Measurements from ENCODE around the gene EPB41L2. TPM values are rescaled to one million over a fixed set of nuclear protein-coding genes. Genes with fewer than 3 reads are reported as not detected.

The EPB41L2 gene
- total RNA-seq, 1 donor from 2014 or later = 66.3 TPM

DNA sequence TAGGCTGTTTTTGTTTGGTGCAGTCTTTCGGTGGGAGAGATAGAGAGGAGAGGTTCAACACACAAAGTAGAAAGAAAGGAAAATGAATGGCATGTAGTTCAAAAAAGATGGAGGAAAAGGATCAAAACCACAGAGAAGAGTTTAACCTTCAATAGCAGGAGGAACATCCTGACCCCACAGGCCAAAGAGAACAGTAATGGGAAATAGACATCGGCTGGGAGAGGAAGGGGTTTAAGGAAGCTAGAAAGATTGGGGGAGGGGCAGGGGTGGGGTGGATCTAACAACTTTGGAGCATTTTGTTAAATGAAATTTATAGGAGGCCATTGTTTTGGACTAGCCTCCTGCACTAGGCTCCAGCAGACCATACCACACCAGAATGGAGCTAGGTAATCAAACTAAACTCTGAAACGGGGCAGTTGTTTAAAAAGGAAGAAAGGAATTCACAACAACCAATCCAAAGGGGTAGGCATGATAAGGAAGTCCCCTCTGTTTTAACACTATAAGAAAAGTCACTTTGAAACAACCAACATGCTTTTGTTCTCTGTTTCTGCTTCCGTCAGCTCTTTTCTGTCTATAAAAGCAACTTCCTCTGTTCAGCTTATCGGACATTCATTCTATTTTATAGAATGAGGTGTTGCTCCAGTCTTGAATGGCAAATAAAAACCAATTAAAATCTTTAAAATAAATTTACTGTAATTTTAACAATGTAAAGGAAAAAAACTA lies 82.6 kb downstream of the EPB41L2 start:
- Mint-ChIP-seq H3K27ac (peak overlapping the region; percentile 39), H3K36me3 (no peaks in the 10 kb centered on the region), H3K4me1 (peaks cover 7% of the 10 kb centered on the region)

GRCh38 chr6:130978660-130979396 lies 84.2 kb downstream of the EPB41L2 start:
- Mint-ChIP-seq H3K9me3 (peaks cover 2% of the 10 kb centered on the region), H3K4me1 (peaks cover 7% of the 10 kb centered on the region), H3K36me3 (no peaks in the 10 kb centered on the region), H3K27ac (no peak overlapping the region), H3K4me3 (no peak overlapping the region), H3K27me3 (ENCODE audit: low read depth) (no peaks in the 10 kb centered on the region)
- DNase-seq (ENCODE audit: low spot score in 2 of 2, unreplicated experiment in 2 of 2) = no peak
- no peak for TF ChIP-seq CTCF (IDR thresholded peaks at IDR 0.05; ENCODE audit: unreplicated experiment)

More for the DNA sequence above, 82.6 kb downstream of the EPB41L2 start:
- Mint-ChIP-seq H3K27me3 (ENCODE audit: low read depth) (no peaks in the 10 kb centered on the region), H3K4me3 (no peak overlapping the region), H3K9me3 (peaks cover 3% of the 10 kb centered on the region)
- no peak for DNase-seq (ENCODE audit: low spot score in 2 of 2, unreplicated experiment in 2 of 2)
- no peak for TF ChIP-seq CTCF (IDR thresholded peaks at IDR 0.05; ENCODE audit: unreplicated experiment)

GRCh38 chr6:130978180-130978579 lies 84.9 kb downstream of the EPB41L2 start:
- Mint-ChIP-seq H3K4me1 (peaks cover 7% of the 10 kb centered on the region), H3K4me3 (no peak overlapping the region), H3K9me3 (peaks cover 6% of the 10 kb centered on the region), H3K36me3 (no peaks in the 10 kb centered on the region), H3K27ac (no peak overlapping the region), H3K27me3 (ENCODE audit: low read depth) (no peaks in the 10 kb centered on the region)
- TF ChIP-seq CTCF (IDR thresholded peaks at IDR 0.05; ENCODE audit: unreplicated experiment) = no peak
- no peak for DNase-seq (ENCODE audit: low spot score in 2 of 2, unreplicated experiment in 2 of 2)

DNA sequence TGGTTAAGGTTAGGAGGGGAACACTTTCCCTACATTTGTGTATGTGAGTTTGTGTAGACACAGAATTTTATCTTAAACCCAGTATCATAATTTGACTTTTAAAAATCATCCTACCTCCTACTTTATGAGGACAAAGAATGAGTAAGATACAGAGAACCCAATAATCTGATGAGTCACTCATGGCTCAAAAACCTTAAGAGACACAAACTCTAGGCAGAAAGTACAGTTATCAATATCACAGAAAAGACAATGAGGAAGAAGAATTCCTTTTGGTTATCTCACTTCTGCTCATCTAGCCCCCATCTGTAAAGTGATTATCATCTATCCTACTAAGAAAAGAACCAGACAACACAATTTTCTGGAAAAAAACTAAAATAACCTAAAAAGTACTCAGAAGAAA lies 87.7 kb downstream of the EPB41L2 start:
- H3K4me3 Mint-ChIP-seq = no peak overlapping the region
- DNase-seq (ENCODE audit: low spot score in 2 of 2, unreplicated experiment in 2 of 2) = no peak
- TF ChIP-seq CTCF (IDR thresholded peaks at IDR 0.05; ENCODE audit: unreplicated experiment) = no peak
- H3K27ac Mint-ChIP-seq = no peak overlapping the region
- H3K27me3 Mint-ChIP-seq (ENCODE audit: low read depth) = no peaks in the 10 kb centered on the region
- H3K9me3 Mint-ChIP-seq = peaks cover 6% of the 10 kb centered on the region
- H3K36me3 Mint-ChIP-seq = no peaks in the 10 kb centered on the region
- peaks cover 3% of the 10 kb centered on the region for H3K4me1 Mint-ChIP-seq

DNA sequence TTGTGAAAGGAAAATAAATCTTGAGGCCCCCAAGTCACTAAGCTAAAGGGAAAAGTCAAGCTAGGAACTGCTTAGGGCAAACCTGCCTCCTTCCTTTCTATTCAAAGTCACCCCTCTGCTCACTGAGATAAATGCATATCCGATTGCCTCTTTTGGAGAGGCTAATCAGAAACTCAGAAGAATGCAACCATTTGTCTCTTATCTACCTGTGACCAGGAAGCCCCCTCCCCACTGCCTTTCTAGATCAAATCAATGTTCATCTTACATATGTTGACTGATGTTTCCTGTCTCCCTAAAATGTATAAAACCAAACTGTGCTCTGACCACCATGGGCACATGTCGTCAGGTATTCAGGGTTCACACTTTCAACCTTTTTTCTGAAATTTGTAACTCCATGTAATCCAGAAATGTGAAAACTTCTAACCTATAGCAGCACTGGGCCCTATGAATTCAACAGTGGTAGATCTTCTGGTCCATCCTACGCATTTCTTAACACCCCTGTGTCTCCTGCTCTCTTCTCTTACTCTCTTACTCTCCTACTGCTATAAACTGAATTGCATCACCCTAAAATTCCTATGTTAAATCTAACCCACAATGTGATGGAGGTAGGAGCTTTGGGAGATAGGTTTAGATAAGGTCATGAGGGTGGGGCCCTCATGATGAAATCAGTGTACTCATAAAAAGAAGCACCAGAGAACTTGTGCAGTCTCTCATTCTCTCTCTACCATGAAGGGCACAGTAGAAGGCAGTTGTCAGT lies 89.3 kb downstream of the EPB41L2 start:
- H3K27me3 Mint-ChIP-seq (ENCODE audit: low read depth) = no peaks in the 10 kb centered on the region
- no peak for TF ChIP-seq CTCF (IDR thresholded peaks at IDR 0.05; ENCODE audit: unreplicated experiment)
- DNase-seq (ENCODE audit: low spot score in 2 of 2, unreplicated experiment in 2 of 2) = no peak
- peaks cover 6% of the 10 kb centered on the region for H3K9me3 Mint-ChIP-seq
- H3K4me1 Mint-ChIP-seq = peaks cover 13% of the 10 kb centered on the region
- H3K4me3 Mint-ChIP-seq = no peak overlapping the region
- no peak overlapping the region for H3K27ac Mint-ChIP-seq
- H3K36me3 Mint-ChIP-seq = no peaks in the 10 kb centered on the region

Data from mesothelial cell of epicardium (in vitro differentiated cells).